GM23338 (cell line): ENCODE results near the gene FMC1. TPM values are rescaled to one million over a fixed set of nuclear protein-coding genes. Genes with fewer than 3 reads are reported as not detected.

ENCODE experiments used
- ATAC-seq: fragments of 200-7000 bp; cut with Tn5 transposase; 3 replicates; pipeline ENCODE4 v1.9.1; 2020
- DNase-seq: peaks from one replicate; pipeline ENCODE4 v3.0.0-alpha.2; 2015; ENCODE audit warnings: low spot score
- H2AFZ ChIP-seq: fragments of 200-600 bp; sonication (generic); 2 replicates; pipeline ENCODE4 v1.8.0; 2016; ENCODE audit warnings: antibody characterized with exemption, mild to moderate bottlenecking, moderate library complexity
- H3F3A ChIP-seq: fragments of 200-600 bp; sonication (generic); replicated peaks from 2 replicates; pipeline ENCODE4 v1.8.0; 2017; ENCODE audit warnings: antibody characterized with exemption, mixed run types, low read depth
- H3K27ac ChIP-seq: fragments of 200-600 bp; sonication (generic); 2 replicates; pipeline ENCODE4 v1.6.1; 2016; ENCODE audit warnings: low read depth
- H3K27me3 ChIP-seq: fragments of 200-600 bp; sonication (generic); 2 replicates; pipeline ENCODE4 v1.8.0; 2016; ENCODE audit warnings: mild to moderate bottlenecking, mixed run types, moderate library complexity; ENCODE audit not compliant: insufficient read depth
- H3K36me3 ChIP-seq: fragments of 200-600 bp; sonication (generic); 2 replicates; pipeline ENCODE4 v1.8.0; 2016; ENCODE audit warnings: mild to moderate bottlenecking; ENCODE audit not compliant: insufficient read depth
- H3K4me1 ChIP-seq: fragments of 200-600 bp; sonication (generic); 2 replicates; pipeline ENCODE4 v1.8.0; 2016; ENCODE audit warnings: mild to moderate bottlenecking, moderate library complexity; ENCODE audit not compliant: insufficient read depth
- H3K4me2 ChIP-seq: fragments of 200-600 bp; sonication (generic); 2 replicates; pipeline ENCODE4 v1.7.1; 2017; ENCODE audit warnings: mixed run types
- H3K4me3 ChIP-seq: fragments of 200-600 bp; sonication (generic); 2 replicates; pipeline ENCODE4 v1.6.1; 2016; ENCODE audit warnings: mixed run types
- H3K79me2 ChIP-seq: fragments of 200-600 bp; sonication (generic); replicated peaks from 2 replicates; pipeline ENCODE4 v1.8.0; 2017; ENCODE audit warnings: mild to moderate bottlenecking; ENCODE audit not compliant: insufficient read depth
- H3K9me2 ChIP-seq: fragments of 200-600 bp; sonication (generic); 2 replicates; pipeline ENCODE4 v1.8.0; 2017; ENCODE audit not compliant: insufficient read depth
- H4K20me1 ChIP-seq: fragments of 200-600 bp; sonication (generic); replicated peaks from 2 replicates; pipeline ENCODE4 v1.8.0; 2017; ENCODE audit warnings: mild to moderate bottlenecking; ENCODE audit not compliant: insufficient read depth
- H3K27ac Mint-ChIP-seq: 2 replicates; pipeline ENCODE4 v1.8.0; 2020; ENCODE audit warnings: inconsistent platforms, mild to moderate bottlenecking, moderate library complexity, mixed read lengths
- H3K27me3 Mint-ChIP-seq: 3 replicates; pipeline ENCODE4 v1.8.0; 2022; ENCODE audit warnings: low read depth, mild to moderate bottlenecking, moderate library complexity, mixed read lengths, inconsistent platforms; ENCODE audit not compliant: insufficient read depth, poor library complexity
- H3K36me3 Mint-ChIP-seq: 3 replicates; pipeline ENCODE4 v1.8.0; 2021; ENCODE audit warnings: low read depth, mild to moderate bottlenecking, inconsistent platforms, moderate library complexity, mixed read lengths
- H3K4me1 Mint-ChIP-seq: 3 replicates; pipeline ENCODE4 v1.8.0; 2020; ENCODE audit warnings: mild to moderate bottlenecking, inconsistent platforms, mixed read lengths
- H3K4me3 Mint-ChIP-seq: 3 replicates; pipeline ENCODE4 v1.8.0; 2021; ENCODE audit warnings: moderate library complexity, mild to moderate bottlenecking, inconsistent platforms, mixed read lengths
- H3K9me3 Mint-ChIP-seq: 3 replicates; pipeline ENCODE4 v1.8.0; 2020; ENCODE audit warnings: moderate library complexity, mild to moderate bottlenecking, inconsistent platforms, mixed read lengths
- CREB1 ChIP-seq: fragments of 250-450 bp; sonication (Bioruptor Pico); IDR thresholded peaks from 2 replicates; pipeline ENCODE4 v1.5.0; 2020; ENCODE audit warnings: low read depth, mild to moderate bottlenecking, moderate library complexity
- EZH2phosphoT487 ChIP-seq: fragments of 200-600 bp; sonication (generic); IDR thresholded peaks from one replicate; pipeline ENCODE4 v1.8.1; 2018; ENCODE audit warnings: antibody characterized with exemption; ENCODE audit not compliant: unreplicated experiment
- NANOG ChIP-seq: IDR thresholded peaks from 2 replicates; pipeline ENCODE4 v1.6.1; 2016; ENCODE audit warnings: antibody characterized with exemption, borderline replicate concordance
- POLR2AphosphoS5 ChIP-seq: IDR thresholded peaks from 2 replicates; pipeline ENCODE4 v1.6.1; 2016; ENCODE audit warnings: antibody characterized with exemption, low read depth
- STAT1 ChIP-seq: IDR thresholded peaks from one replicate; pipeline ENCODE4 v1.6.1; 2016; ENCODE audit warnings: antibody characterized with exemption; ENCODE audit not compliant: unreplicated experiment
- ZNF331 ChIP-seq: fragments of 250-450 bp; sonication (Bioruptor Pico); IDR thresholded peaks from 2 replicates; pipeline ENCODE4 v1.5.0; 2020; ENCODE audit warnings: low read depth, mild to moderate bottlenecking, moderate library complexity
- polyA plus RNA-seq: library from polyadenylated mRNA; unstranded; fragments of >200 nt; fragmentation: Nextera tagmentation; extraction: Ambion mirVana; gene quantifications from 2 replicates; pipeline ENCODE4 v1.2.1, GENCODE V29; 2016
- total RNA-seq: library from RNA; depleted of rRNA; stranded (reverse); fragments of >200 nt; shearing (Covaris generic); gene quantifications from 2 replicates; pipeline ENCODE4 v1.2.3, GENCODE V29; 2014
- TF ChIP-seq, protein P1 (sequence below): IDR thresholded peaks from one replicate; pipeline ENCODE4 v1.6.1; 2018; ENCODE audit warnings: antibody characterized with exemption; ENCODE audit not compliant: unreplicated experiment
- TF ChIP-seq, protein P2 (sequence below): IDR thresholded peaks from 2 replicates; pipeline ENCODE4 v1.6.1; 2016; ENCODE audit warnings: antibody characterized with exemption

FMC1 gene
- total and polyA plus RNA-seq, 2 experiments from 2014 or later = 4.8 to 70.5 TPM

DNA sequence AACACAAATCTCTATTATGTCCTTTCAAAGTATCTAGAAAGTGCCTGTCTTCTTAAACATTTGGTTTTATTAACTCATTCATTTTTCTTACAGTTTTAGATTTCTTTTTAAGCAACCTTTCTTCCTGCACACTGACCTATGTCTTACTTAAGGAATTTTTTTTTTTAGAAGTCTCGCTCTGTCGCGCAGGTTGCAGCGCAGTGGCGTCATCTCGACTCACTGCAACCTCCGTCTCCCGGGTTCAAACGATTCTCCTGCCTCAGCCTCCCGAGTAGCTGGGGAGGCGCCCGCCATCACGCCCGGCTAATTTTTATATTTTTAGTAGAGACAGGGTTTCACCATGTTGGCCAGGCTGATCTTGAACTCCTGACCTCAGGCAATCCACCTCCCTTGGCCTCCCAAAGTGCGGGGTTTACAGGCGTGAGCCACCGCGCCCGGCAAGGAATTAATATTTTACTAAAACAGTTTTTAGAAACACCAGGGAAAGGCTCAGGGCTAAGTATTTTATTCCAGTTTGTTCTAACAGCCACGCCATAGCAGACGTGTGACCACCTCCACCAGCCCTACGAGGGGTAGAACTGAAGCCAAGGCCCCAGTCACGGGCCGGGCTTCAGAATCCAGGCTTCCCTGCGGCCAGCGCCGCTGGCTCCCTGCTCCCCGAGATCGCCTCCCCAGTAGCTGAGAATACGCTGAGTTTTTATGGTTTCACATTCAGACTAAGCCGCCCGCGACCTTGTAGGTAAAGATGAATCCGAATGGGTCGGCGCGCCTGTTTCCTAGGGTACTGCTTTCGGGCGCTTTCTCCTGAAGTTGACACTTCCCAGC is 17.6 kb downstream of the FMC1 start:
- Mint-ChIP-seq H3K4me1 (peaks cover 33% of the 10 kb centered on the region), H3K4me3 (peak overlapping the region; percentile 90), H3K27ac (peak overlapping the region; percentile 100), H3K36me3 (peaks cover 7% of the 10 kb centered on the region; the same call in 2 of the 3 replicates), H3K27me3 (peaks cover 14% of the 10 kb centered on the region), H3K9me3 (no peaks in the 10 kb centered on the region)
- Histone ChIP-seq H3K27ac (peak overlapping the region; percentile 97), H3K79me2 (peaks cover 33% of the 10 kb centered on the region), H4K20me1 (peaks cover 4% of the 10 kb centered on the region; the same call in 1 of the 2 replicates), H3K36me3 (no peaks in the 10 kb centered on the region), H3K9me2 (no peaks in the 10 kb centered on the region), H3F3A (0 out of 2 replicates have a peak, but pooled peaks cover 6% of the 10 kb centered on the region), H2AFZ (peak overlapping the region; percentile 19; the same call in 1 of the 2 replicates), H3K4me3 (peak overlapping the region; percentile 71), H3K4me2 (peak overlapping the region; percentile 82), H3K27me3 (no peaks in the 10 kb centered on the region), H3K4me1 (peaks cover 26% of the 10 kb centered on the region)
- DNase-seq (peak; percentile 65), ATAC-seq (peak; percentile 7)
- TF ChIP-seq EZH2phosphoT487 (no peak), NANOG (no peak), ZNF331 (CRISPR knock-in tag) (no peak), CREB1 (no peak), POLR2AphosphoS5 (no peak), STAT1 (no peak)
- TF ChIP-seq, protein P1, sequence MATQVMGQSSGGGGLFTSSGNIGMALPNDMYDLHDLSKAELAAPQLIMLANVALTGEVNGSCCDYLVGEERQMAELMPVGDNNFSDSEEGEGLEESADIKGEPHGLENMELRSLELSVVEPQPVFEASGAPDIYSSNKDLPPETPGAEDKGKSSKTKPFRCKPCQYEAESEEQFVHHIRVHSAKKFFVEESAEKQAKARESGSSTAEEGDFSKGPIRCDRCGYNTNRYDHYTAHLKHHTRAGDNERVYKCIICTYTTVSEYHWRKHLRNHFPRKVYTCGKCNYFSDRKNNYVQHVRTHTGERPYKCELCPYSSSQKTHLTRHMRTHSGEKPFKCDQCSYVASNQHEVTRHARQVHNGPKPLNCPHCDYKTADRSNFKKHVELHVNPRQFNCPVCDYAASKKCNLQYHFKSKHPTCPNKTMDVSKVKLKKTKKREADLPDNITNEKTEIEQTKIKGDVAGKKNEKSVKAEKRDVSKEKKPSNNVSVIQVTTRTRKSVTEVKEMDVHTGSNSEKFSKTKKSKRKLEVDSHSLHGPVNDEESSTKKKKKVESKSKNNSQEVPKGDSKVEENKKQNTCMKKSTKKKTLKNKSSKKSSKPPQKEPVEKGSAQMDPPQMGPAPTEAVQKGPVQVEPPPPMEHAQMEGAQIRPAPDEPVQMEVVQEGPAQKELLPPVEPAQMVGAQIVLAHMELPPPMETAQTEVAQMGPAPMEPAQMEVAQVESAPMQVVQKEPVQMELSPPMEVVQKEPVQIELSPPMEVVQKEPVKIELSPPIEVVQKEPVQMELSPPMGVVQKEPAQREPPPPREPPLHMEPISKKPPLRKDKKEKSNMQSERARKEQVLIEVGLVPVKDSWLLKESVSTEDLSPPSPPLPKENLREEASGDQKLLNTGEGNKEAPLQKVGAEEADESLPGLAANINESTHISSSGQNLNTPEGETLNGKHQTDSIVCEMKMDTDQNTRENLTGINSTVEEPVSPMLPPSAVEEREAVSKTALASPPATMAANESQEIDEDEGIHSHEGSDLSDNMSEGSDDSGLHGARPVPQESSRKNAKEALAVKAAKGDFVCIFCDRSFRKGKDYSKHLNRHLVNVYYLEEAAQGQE = no peak

DNA sequence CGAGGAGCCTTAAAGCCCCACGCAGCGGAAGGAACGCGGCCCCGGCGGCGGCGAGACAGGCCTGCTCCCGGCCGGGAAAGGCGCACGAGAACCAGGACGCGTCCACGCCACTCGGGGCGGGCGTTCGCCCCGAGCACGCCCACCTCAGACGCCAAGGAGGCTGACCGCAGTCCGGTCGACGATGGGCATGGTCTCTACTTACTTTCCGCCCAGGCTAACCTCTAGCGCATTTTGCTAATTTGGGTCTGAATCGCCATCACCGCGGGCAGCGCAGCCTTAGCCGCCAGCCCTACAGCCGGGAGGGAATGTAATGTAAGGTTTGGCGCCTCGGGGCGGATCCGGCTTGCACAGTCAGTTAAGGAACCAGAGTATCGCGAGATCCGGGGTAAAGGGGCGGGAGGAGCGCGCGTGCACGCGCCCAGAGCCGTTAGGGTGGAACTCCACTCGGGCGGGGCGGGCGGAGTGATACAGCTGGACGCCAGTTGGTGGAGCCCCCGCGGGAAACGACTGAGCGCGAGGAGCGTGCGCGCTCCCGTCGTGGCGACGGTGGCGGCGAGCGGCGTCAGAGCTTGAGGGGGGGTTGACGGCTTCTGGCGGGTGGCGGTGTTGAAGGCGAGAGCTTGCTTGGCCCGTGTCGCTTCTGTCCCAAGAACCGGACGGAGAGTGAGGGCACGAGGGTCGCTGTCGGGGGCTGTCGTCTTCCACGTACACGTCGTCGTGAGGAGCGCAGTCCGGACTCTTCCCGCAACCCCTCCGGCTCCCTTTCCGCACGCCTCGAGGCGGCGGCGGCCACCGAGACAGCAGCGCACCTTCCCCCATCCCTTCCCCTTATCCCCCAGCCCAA is 18.5 kb downstream of the FMC1 start, which contains the start of gene LUC7L2:
Gene LUC7L2 (plus strand): TSS at position 529 of the 844 bp plus-strand sequence. CDS start 368 bp downstream, outside the sequence.
- peak within 1 kb of the TSS; percentile 99 for H3K27ac ChIP-seq
- Mint-ChIP-seq H3K36me3 (peaks cover 8% of the 10 kb centered on the region; the same call in 2 of the 3 replicates), H3K9me3 (no peaks in the 10 kb centered on the region), H3K4me1 (peaks cover 33% of the 10 kb centered on the region), H3K4me3 (peak within 1 kb of the TSS; percentile 90), H3K27ac (peak within 1 kb of the TSS; percentile 100), H3K27me3 (peaks cover 14% of the 10 kb centered on the region)
- peak within 1 kb of the TSS; percentile 71 for H3K4me3 ChIP-seq
- H3K4me1 ChIP-seq = peaks cover 26% of the 10 kb centered on the region
- peak within 1 kb of the TSS; percentile 82 for H3K4me2 ChIP-seq
- H3K27me3 ChIP-seq = no peaks in the 10 kb centered on the region
- peak within 1 kb of the TSS; percentile 19; the same call in 1 of the 2 replicates for H2AFZ ChIP-seq
- H3K79me2 ChIP-seq = peaks cover 41% of the 10 kb centered on the region
- DNase-seq (peak; percentile 100), ATAC-seq (peak; percentile 78)
- TF ChIP-seq ZNF331 (CRISPR knock-in tag) (no peak), CREB1 (peak; percentile 73), POLR2AphosphoS5 (peak; percentile 99)
- TF ChIP-seq, protein P2, sequence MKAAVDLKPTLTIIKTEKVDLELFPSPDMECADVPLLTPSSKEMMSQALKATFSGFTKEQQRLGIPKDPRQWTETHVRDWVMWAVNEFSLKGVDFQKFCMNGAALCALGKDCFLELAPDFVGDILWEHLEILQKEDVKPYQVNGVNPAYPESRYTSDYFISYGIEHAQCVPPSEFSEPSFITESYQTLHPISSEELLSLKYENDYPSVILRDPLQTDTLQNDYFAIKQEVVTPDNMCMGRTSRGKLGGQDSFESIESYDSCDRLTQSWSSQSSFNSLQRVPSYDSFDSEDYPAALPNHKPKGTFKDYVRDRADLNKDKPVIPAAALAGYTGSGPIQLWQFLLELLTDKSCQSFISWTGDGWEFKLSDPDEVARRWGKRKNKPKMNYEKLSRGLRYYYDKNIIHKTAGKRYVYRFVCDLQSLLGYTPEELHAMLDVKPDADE = peak; percentile 46; the same call in 1 of the 2 replicates
- peaks cover 4% of the 10 kb centered on the region; the same call in 1 of the 2 replicates for H4K20me1 ChIP-seq
- no peaks in the 10 kb centered on the region for H3K9me2 ChIP-seq
- 0 out of 2 replicates have a peak, but pooled peaks cover 6% of the 10 kb centered on the region for H3F3A ChIP-seq
- no peaks in the 10 kb centered on the region for H3K36me3 ChIP-seq
